Lower leg skin (tissue), 3 donors: ENCODE data around the gene TMC3.

Experiments used
- POLR2A ChIP-seq, 2 donors: fragments of 450-650 bp; IDR thresholded peaks; one replicate each; pipeline ENCODE4 v1.6.1; 2016 to 2017; ENCODE audit warnings: antibody characterized with exemption in 2 of 2, mild to moderate bottlenecking in 1 of 2, moderate library complexity in 1 of 2
- TF ChIP-seq, protein P1 (sequence below), 3 donors: fragments of 450-650 bp; IDR thresholded peaks; one replicate each; pipeline ENCODE4 v1.5.1; 2016; ENCODE audit warnings: antibody characterized with exemption in 3 of 3, mild to moderate bottlenecking in 3 of 3, moderate library complexity in 2 of 3

DNA sequence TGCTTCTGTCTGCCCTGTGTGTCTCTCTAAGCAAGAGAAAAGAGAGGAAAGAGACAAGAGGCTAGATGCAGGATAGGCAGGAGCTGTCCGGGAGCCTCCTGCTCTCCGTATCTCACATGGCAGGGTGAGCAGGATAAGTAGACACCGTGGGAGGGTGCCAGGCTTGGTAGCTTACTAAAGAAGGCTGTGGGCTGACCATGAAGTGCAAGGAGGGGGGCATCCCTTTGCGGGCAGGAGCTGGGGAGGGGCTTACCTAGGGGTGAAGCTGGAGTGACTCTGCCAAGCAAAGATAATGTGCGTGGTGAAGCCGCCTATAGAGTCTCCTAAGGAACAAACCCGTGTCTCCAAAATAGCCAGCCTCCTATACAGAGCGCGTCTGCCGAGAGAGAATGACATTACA lies 33.7 kb upstream of the TMC3 start:
- TF ChIP-seq, protein P1, sequence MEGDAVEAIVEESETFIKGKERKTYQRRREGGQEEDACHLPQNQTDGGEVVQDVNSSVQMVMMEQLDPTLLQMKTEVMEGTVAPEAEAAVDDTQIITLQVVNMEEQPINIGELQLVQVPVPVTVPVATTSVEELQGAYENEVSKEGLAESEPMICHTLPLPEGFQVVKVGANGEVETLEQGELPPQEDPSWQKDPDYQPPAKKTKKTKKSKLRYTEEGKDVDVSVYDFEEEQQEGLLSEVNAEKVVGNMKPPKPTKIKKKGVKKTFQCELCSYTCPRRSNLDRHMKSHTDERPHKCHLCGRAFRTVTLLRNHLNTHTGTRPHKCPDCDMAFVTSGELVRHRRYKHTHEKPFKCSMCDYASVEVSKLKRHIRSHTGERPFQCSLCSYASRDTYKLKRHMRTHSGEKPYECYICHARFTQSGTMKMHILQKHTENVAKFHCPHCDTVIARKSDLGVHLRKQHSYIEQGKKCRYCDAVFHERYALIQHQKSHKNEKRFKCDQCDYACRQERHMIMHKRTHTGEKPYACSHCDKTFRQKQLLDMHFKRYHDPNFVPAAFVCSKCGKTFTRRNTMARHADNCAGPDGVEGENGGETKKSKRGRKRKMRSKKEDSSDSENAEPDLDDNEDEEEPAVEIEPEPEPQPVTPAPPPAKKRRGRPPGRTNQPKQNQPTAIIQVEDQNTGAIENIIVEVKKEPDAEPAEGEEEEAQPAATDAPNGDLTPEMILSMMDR (IDR thresholded peaks at IDR 0.05) = no peak
- no peak for TF ChIP-seq POLR2A (IDR thresholded peaks at IDR 0.05)
